HS-27A (cell line): ENCODE measurements around the gene CFI.

Experiments
- DNase-seq: peaks from one replicate; pipeline ENCODE4 v3.0.0-alpha.2; 2012; ENCODE audit warnings: low read depth, missing footprints

Gene CFI

DNA sequence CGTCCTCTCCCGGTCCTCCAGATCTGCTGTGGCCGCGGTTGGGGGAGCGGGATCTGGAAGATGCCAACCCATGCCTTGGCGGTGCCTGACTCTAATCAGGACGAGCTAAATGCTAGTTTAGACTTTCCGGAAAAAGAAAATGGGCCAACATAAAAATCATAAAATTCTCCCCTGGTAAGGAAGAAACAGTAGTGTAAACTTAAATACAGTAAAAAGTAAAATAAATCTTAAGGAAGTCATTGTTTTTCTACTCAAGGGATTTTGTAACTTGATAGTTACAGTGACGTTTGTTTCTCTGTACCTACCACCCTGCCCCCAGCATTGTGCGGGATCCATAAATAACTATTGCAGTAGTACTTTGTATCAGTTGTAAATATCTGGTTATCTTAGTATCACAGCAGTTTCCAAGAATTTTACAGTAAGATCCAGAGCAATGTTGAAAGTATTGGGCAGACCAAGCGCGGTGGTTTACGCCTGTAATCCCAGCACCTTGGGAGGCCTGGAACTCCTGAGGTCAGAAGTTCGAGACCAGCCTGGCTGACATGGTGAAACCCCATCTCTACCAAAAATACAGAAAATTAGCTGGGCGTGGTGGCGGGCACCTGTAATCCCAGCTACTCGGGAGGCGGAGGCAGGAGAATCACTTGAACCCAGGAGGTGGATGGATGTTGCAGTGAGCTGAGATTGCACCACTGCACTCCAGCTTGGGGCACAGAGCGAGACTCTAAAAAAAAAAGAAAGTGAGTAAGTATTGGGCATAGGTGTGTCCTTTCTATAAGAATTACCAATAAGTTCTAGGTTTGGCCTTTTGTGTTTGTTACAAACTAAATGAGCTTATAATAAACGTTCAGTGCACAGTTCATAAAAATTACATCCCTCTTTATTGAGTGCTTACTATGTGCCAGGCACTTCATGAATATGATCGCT, 70.9 kb downstream of the CFI start:
- DNase-seq, result no peak

DNA sequence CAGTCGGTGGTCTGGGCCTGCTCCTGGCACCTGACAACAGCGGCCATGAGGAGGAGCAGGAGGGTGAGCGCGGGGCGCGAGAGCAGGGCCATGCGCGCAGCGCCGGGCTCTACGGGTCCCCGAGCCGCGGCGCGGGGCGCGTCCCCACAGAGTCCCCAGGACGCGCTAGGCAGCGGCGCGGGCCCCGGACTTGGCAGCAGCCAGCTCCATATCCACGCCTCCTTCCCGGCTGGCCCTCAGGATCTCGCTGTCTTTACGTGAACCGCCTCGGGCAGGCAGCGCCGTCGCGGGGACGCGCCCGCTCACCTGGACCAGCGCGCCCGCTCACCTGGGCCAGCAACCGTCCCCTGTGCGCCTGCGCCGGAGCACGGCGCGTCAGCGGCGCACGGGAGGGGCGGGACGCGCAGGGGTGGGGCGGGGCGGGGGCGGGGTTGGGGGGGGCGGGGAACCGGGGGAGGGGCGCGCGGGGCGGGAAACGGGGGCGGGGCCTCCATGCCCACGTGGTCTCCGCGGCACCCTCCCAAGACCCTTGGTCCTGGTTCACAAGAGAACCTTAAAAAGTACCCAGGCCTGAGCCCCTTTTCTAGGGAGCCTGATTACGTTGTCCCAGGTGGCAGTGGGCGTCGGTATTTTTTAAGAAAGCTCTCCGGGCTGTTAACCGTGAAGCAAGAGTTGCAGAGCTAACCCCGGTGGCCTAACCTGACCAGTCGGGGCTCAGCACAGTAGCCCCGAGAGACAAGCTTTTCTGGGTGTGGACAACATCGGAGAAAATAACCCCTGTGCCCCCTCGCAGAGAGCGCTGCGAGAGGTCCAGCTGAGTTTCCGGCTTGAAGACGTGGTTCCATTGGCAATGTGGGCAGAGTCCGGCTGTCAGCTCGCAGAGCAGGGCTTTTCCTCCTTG, 71.8 kb downstream of the CFI start, which contains the start of gene PLA2G12A:
Gene PLA2G12A (minus strand): TSS at position 353 of the 901 bp plus-strand sequence. CDS start 261 bp downstream, at position 92.
- peak; percentile 67 for DNase-seq

DNA sequence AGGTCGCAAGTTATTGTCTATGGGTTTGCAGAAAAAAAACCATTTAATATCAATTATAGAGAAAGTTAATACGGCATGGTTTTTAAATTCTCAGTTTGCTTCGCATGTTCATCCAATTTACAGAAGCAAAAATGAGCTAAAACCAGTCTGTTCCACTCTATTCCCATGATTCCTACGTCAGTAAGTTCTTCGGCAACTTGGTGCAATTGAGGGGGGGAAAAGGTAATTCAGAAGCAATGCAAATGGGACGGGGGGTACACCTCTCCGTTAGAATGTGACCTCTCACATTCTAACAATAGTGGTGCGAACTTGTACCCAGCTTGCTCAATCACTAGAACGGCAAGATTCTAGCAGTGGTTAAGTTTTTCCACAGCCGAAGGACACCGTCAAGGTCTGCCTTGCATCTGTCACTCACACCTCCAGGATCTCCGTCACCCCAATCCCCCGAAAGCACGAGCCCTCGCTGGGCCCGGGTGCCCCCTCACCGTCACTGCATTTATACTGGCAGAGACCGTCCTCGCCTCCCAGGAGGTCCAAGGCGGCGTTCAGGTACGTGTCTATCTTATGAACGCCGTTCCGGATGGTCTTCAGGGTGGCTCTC, 72.6 kb downstream of the CFI start:
- DNase-seq, result no peak

DNA sequence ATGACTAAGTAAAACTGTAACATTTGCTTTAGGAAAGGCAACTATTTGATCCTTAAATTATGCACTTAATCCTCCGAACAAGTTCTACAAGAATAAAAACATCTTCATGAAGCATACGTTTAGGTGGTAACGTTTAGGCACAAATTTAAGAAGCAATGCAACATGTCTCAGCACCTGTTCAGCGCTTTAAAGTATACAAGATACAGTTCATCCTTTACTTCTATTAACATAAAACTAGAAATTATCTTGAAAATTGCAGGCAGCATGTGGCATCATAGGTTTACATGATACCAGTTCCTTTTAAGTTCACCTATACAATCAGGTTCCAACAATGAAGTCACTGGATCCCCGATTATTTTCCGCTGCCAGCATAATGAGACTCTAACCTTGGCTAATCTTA, 73.4 kb downstream of the CFI start:
- no peak for DNase-seq

DNA sequence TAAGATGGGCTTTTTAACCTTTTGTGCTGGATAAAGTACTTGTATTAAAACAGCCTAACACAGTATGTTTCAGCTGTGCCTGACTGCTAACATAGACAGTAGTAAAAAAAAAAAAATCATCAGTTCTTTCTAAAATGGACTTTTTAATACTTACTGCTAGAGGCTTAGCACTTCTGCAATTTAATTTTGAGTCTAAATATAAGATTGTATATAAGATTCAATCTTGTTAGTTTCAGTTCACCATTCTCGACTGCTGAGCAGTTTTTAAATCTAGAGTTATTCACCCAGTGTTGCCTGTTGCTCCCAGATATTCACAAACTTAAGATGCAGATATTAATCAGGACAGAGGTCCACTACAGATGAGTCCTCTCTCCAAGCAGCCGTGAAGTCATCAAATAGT, 78.7 kb downstream of the CFI start:
- no peak for DNase-seq

DNA sequence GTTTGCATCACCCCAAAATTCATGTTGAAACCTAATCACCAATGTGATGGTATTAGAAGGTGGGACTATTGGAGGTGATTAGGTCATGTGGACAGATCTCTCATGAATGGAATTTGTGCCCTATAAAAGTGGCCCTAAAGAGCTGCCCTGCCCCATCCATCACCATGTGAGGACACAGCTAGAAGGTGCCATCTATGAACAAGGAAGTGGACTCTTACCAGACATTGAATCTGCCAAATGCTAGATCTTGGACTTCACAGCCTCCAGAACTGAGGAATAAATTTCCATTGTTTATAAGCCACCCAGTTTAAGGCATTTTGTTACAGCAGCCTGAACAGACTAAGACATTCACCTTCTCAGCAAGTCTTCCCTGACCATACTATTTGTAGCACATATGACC, 79.4 kb downstream of the CFI start:
- no peak for DNase-seq

DNA sequence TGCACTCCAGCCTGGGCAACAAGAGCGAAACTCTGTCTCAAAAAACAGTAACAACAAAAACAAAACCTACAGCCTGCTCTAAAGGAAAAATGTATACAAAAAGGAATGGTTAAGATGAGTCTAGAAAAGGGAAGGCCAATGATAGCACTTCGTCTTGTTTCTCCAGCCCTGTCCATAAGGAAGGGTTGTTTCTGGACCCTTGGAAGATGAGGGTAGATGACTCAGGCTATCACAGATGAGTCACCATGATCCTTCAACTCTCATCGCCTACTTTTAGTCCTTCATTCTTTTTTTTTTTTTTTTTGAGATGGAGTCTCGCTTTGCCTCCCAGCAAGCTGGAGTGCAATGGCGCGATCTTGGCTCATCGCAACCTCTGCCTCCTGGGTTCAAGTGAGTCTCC, 80.8 kb downstream of the CFI start:
- DNase-seq, result peak; percentile 48

DNA sequence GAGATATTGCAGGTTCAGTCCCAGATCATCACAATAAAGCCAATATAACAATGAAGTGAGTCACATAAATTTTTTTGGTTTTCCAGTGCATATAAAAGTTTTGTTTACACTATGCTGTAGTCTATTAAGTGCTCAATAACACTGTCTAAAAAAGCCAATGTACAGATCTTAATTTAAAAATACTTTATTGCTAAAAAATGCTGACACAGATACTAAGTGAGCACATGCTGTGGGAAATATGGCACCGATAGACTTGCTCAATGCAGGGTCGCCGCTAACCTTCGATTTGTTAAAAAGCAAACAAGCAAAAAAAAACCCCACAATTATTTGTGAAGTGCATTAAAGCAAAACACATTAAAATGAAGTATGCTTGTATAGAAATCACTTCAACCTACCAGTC, 82.2 kb downstream of the CFI start:
- DNase-seq, result no peak

DNA sequence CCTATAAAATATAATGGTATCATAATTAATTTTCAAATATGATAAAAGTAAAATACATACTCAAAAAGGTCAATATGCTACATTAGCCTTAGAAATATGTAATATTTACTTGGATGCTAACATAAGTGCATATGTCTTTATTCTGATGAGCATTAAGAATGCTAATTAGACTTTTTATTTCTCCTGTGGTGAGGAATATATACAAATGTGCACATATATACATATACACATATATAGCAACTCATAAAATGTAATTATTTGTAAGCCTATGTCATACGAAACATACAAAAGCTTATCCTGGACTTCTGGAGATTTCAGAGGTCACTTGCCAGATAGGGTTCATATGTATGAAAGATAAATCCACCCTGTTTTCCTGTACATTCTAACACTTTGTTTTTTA, 83.0 kb downstream of the CFI start:
- DNase-seq, result no peak

DNA sequence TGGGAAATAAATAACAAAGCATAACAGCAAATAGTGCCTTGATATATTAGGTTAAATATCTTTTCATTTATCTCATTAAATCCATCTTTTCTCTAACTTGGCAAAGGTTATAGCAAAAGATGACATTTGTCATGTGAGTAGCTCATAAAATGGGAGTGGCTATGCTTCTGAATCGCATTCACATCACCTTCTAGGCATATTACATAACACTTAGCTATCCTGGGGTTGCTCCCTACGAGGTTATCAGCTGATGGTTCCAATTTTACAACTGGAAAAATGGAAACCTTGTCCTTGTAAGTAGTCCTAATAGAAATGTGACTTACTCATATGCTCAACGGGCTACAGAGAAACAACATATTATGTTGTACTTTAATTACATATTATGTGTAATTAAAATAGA, 88.3 kb downstream of the CFI start:
- no peak for DNase-seq

DNA sequence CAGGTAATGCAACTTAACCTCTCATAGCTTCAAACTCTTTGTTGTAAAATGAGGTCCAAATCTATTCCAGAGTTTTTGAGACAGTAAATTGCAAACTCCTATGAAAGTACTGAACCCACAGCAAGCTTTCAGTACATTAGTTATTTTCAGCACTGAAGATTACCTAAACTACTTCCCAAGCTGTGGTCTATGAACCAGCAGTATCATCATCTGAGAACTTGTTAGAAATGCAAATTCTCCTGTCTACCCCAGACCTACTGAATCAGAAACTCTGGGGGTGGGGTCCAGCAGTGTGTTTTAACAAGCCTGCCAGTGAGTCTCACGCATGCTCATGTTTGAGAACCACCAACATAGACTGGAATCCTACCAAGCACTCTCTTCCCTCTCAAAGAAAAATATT, 92.8 kb downstream of the CFI start:
- DNase-seq, result no peak

DNA sequence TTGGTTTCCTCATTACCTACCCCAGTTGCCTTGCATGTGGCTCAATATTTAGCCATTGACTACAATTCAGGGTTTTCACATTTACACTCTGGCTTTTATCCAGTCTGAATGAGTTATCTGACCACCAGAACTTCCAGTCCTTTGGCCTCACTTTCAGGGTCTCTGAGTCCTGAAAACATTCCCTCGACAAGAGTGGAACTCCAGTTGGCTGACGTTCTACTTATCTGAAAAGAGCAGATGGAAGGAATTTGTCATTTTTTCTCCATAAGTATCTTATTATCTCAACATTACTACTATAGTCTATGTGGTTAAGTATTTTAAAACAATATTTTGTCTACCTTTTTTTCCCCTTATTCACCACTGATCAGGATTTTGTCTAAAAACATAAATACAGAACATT, 93.4 kb downstream of the CFI start:
- DNase-seq, result no peak

DNA sequence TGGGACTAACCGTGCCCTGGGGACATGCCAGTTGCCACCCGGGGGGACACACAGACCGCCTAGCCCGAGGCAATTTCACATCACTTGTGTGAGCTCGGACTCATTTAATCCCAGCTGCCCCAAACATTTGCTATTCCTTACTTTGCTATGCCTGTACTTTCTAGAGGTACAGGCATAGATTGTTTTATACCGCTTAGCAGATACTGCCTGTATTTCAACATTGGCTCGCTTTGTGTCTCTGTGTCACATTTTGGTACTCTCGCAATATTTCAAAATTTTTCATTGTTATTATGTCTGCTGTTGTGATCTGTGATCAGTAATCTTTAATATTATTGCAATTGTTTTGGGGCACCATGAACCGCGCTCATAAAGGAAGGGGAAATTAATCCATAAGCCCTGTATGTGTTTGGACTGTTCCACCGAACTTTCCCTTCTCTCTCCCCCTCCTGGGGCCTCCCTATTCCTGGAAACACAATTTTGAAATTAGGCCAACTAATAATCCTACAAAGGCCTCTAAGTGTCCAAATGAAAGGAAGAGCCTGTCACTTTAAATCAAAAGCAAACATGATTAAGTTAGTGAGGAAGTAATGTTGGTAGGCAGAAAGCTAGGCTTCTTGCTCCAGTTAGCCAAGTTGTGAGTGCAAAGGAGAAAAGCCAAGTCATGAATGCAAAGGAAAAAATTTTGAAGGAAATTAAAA, 98.0 kb downstream of the CFI start:
- DNase-seq, result no peak

DNA sequence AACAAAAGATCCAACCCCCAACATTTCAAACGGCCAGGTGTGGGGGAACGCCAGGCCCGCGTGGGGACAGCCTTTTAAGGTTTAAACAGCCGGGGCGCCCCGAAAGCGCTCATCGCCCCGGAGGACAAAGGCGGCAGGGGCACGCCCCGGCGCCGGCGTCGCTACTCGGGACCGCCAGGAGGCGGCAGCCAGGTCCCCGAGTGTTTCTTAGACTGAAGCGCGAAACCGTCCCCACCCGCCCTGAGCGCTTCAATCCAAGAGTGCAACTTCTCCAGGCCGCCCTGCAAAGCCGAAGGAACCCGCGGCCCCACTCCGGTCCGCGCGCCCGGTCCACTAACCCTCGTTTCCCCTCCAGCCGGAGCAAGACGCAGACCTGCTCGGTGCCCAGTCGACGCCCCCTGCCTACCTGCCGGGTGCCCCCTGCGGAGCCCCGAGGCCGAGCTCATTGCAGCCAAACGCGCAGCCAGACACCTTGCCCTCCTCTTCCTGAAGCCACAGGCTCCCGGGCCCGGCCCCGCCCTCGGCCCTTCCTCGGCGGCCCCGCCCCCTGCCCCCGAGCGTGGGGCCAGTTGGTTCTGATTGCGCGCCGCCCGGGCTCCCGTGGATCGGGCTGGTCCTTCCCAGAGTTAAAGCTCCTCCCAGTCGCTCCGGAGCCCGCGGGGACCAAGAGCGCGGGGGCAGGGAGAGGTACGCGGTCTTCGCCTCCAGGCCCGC, 98.7 kb downstream of the CFI start, which contains the start of gene CASP6:
Gene CASP6 (minus strand): TSS at position 496 of the 714 bp plus-strand sequence. CDS start 50 bp downstream, at position 446.
- peak; percentile 72 for DNase-seq

DNA sequence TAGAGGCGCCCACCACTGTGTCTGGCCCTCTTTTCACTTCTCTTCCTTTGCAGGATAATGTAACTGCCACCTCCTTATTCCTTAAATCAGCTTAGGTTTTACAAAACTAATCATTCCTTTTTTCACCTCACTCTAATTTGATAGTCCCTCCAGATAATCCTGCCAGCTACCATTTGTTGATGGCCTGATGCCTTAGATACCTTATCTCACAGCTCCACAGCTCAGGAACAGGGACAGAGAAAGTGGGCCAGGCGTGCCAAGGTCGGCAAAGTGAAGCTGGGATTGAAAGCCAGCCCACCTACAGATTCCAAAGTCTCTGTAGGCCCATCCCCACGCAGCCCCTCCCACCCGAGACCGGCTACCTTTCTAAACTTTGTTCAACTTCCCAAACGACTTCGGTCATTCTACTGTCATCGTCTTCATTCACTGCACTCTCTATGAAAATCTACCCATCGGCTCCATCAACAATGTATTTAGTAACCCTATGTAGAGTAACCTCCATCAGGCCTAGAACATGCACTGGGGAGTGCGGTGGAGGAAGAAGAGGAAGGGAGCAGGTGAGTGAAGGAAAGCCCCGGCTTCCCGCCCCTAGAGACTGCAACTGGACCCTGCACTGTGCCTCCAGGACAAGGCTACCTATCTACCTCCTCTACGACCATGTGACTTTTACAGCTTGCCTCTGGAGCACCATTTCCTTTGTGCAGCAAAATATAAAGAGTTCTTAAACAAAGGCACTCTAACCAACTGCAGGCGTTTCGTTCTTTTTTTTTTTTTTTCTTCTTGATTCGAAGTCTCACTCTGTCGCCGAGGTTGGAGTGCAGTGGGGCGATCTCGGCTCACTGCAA, 100.0 kb downstream of the CFI start:
- no peak for DNase-seq

DNA sequence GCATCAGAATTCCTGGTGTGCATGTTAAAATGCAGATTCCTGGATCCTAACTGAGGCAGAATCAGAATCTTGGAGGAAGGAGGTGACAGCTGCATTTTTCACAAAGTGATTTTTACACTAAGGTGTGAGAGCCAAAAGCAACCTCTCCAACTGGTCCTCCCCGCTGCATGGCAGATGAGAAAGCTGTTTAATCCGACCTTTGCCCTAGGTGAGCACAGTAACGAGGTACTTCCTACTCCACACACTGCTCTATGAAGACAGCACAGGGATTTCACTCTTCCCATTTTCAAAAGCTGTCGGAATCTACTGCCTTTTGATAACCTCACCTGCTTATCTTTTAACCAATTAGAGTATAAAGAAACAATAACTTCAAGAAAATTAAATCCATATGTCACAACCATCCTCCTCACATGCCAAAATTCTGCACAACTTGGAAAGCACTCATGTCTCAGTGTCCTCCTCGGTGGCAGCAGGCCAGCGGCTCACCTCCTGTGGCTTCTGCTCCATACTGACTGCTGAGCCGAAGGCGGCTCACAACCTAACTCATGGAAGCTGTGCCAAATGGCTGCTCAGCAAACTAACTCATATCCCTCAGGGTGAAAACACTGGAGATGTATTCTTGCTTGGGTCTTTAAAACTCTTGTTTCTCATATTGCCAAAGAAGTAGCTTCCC, 102.1 kb downstream of the CFI start:
- DNase-seq, result no peak

DNA sequence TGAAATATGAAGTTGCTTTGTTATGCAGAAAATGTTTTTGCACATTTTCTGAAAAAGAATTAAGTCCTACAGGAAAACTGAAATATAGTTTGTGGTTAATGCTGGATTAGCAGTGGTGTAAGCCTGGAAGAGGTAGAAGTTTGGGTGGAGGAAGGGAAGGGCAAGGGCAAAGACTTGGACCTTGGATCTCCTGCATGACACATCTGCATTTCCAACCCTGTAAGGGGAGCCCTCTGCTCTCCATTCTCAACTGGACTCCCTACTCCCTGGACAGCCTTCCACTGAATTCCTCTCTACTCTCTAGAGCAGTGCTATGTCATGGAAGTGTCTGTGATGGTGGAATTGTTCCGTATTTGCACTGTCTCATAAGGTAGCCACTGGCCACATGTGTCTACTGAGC, 103.1 kb downstream of the CFI start:
- no peak for DNase-seq

DNA sequence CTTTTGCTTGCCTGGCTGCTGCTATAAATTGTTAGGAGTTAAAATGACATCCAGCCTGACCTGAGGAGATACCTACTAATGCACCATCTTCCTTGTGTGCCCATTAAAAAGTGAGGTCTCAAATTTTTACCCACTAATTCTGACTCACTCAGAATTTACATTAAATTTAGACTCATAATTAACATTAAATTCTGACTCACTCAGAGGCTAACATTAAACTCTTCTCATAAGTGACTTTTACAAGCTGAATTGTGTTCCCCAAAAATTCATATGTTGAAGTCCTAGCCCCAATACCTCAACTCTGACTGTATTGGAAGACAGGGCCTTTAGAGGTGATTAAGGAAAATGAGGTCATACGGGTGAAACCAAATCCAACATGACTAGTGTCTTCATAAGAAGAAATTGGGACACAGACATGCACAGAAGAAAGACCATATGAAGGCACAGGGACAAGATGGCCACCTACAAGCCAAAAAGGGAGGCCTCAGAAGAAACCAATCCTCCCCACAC, 110.3 kb downstream of the CFI start:
- no peak for DNase-seq
